Measurements from ENCODE around the gene LGR6.

- TF ChIP-seq CTCF (IDR thresholded peaks at IDR 0.05; ENCODE audit: poor library complexity), result no peak
- TF ChIP-seq EZH2phosphoT487 (IDR thresholded peaks at IDR 0.05; ENCODE audit: low read depth, severe bottlenecking, unreplicated experiment), result no peak
- TF ChIP-seq EZH2 (IDR thresholded peaks at IDR 0.05; ENCODE audit: borderline replicate concordance), result no peak
Measured at GRCh38 chr1:202244841-202245261, 51.3 kb downstream of the LGR6 start.

All from hepatocyte (in vitro differentiated cells).